Measurements from ENCODE around the gene STAC3.

- peak in 3 of 4 experiments; percentile 66 to 79 (median 74) for TF ChIP-seq CTCF (IDR thresholded peaks at IDR 0.05)
- TF ChIP-seq POLR2AphosphoS5 (IDR thresholded peaks at IDR 0.05): no peak
- TF ChIP-seq POLR2A (IDR thresholded peaks at IDR 0.05): no peak
Measured at GRCh38 chr12:57214398-57214781, 36.6 kb downstream of the STAC3 start.

Data from prostate gland (tissue), 2 donors.